Stimulated activated CD8-positive, alpha-beta memory T cell treated with anti-CD3 and anti-CD28 coated beads, Interleukin-15, amount 100 ng/mL, for 1 hour (primary cell): ENCODE results near the gene FAM184B.
"Not testable (repeated sequence)": the region's sequence is repeated elsewhere in the genome, so short reads cannot be mapped to it uniquely, and the experiment has no call there.

Experiments
- DNase-seq: peaks from one replicate; pipeline ENCODE4 v3.0.0-alpha.2; 2020; ENCODE audit warnings: low read depth

The FAM184B gene

DNA sequence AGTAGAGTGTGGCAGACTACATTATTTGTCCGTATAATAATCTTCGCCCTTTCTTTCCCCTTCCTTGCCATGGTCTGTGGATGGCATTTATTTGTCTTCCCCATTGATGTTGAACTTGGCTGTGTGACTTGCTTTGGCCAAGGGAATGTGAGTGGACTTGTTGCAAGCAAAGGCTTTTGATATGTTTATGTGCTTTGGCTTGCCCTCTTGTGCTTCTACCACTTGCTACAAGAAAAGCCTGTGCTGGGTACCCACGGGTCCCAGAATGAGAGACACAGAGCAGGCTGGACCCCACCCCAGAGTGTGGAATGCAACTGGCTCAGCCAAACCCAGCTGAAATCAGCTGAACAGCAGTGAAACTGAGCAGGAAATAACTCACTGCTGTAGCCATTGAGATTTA is 63.0 kb downstream of the FAM184B start:
- DNase-seq: no peak

DNA sequence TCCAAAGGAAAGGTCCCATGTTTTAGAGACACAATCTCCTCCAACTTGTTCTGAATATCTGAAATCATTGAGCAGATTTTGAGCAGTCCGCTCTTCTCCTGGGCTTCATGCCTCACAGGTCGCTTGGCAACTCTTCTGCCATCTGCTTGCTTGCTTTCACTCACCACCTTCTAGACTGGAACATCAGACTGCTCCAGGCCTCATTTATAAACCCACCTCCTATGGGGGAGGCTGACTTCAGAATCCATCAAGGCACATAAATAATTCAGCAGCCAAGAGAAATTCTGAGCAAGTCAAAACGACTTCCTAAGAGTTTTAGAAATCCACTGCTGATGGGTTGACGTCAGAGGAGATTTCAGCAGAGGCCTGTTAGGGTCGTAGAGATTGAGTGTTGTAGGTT is 64.1 kb downstream of the FAM184B start:
- no peak for DNase-seq

DNA sequence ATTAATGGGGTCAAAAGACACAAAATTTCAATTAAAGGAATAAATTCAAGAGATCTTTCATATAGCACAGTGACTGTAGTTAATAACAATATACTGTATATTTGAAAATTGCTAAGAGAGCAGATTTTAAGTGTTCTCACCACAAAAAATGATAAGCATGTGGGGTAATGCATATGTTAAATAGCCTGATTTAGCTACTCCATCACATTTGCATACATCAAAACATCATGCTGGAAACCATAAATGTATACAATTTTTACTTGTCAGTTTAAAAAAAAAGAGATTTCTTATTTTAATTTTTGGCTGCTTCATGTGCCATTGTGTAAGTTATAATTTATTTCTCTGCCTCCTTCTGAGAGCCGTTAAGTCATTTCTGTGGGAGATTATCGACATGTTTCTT is 65.9 kb downstream of the FAM184B start:
- no peak for DNase-seq

DNA sequence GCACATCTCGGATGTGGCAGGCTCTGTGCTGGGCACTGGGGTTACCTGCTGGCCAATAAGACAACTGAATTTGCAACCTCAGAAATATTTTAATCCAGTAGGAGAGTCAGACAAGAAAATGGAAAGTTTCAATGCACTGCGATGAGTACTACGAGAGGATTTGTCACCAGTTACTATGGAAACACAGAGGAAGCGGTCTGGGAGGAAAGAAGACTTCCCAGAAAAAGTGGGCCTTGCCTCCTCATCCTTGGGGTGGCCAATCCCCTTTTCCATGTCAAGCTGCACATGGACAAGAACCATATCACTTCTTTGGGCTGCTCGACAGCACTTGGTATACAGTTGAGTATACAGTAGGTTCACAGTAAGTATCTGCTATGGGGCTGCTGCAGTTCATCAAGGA is 67.6 kb downstream of the FAM184B start:
- no peak for DNase-seq

DNA sequence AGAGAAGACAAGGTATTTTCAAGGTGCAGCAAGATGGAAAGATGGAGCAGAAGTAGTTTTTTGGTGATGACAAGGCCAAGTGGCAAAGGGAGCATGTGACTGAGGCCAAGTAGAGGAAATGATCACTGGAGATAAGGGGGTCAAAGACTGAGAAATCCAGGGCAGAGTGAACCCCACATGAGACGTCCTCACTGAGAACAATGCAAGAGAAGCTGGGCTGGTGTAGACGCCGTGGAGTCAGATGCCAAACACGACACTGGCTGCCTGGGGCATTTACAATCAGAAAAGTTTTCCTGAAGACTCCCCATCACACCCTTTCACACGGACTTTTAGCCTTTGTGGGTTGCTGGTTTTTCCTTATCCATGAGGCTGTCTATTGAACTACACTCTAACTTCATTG is 69.3 kb downstream of the FAM184B start:
- no peak for DNase-seq

DNA sequence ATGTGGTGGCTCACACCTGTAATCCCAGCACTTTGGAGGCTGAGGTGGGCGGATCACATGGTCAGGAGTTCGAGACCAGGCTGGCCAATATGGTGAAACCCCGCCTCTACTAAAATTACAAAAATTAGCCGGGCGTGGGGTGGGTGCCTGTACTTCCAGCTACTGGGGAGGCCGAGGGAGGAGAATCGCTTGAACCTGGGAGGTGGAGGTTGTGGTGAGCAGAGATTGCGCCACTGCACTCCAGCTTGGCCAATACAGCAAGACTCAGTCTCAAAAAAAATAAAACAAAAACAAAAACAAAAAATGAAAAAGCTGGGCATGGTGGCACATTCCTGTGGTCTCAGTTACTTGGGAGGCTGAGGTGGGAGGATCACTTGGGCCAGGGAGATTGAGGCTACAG is 70.2 kb downstream of the FAM184B start:
- not testable (repeated sequence) for DNase-seq

DNA sequence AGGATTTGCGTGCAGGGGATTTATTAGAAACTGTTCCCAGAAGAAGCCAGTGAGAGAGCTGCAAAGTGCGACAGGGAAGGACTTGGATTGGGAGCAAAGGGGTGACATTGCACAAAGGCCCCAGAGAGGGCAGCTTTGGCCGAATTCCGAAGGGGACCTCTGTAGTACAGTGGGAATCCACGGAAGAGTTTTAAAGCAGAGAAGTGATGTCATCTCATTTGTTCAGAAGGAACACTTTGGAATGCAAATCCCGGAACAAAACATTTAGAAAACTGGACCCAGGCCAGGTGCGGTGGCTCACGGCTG is 71.7 kb downstream of the FAM184B start:
- DNase-seq: no peak

DNA sequence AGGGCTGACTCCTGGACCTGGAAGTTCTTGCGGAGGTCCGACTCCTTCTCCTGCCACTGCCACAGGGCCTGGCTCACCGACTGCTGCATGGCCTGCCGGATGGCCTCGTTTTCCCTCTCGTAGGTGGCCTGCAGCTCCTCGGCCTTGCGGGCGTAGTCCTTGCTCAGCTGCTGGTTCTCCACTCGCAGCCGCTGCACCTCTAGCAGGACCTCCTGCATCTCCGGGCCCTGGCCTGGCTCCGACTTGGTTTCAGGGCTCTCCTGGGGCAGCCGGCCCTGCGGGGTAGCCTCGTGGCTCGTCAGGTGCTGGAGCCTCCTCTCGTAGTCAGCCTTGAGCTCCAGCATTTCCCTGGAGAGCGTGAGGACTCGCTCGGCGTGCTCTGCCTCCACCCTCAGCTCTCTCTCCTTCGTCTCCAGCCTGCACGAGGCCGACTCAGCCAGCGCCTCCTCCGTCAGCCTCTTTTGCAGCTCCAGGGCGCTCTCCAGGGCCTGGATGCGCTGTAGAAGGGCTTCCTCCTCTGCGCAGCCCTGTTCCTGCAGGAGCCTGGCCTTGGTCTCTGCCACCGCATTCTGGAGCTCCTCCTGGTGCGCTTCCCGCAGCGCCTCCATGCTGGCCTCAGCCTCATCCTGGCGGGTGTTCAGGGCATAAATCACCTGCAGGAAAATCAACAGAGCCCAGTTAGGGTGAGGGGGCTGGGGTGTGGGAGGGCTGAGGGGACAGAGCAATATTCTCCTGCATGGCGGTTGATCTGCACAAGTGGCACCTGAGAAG is 72.2 kb downstream of the FAM184B start:
- no peak for DNase-seq

DNA sequence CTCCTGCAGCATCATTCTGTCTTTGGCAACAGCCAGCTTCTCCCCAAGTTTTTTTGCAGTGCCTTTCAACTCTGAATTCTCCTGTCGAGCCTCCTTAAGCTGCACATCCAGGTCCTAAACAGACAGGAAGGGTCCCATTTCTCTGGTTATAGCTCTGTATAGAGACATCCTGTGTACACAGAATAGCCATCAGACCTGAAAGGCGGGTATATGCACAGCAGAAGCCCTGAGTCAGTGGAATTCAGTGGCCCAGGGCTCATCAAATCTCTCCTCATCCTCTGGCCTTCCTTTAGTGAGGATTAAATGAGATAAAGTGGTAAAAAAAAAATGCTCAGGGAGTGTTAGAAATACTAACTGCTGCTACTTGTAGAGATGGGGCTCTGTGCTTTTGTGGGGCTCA is 73.8 kb downstream of the FAM184B start:
- no peak for DNase-seq

DNA sequence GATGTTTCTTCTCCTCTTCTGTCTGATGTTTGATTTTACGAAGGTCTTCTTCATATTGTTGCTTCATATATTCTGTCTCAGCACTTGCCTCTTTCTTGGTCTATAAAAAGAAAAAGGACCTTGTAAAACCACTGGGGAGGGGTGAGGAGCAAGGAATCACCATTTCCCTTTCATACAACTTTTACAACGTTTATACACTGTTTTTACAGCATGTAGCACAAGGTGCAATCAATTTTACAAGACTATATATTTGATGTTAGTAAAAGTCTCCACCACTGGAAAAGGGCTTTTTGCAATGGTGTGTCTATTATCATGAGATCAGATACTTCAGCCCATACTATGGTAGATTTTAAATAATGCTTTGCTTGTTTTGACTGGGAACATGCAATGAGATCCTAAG is 76.3 kb downstream of the FAM184B start:
- no peak for DNase-seq

DNA sequence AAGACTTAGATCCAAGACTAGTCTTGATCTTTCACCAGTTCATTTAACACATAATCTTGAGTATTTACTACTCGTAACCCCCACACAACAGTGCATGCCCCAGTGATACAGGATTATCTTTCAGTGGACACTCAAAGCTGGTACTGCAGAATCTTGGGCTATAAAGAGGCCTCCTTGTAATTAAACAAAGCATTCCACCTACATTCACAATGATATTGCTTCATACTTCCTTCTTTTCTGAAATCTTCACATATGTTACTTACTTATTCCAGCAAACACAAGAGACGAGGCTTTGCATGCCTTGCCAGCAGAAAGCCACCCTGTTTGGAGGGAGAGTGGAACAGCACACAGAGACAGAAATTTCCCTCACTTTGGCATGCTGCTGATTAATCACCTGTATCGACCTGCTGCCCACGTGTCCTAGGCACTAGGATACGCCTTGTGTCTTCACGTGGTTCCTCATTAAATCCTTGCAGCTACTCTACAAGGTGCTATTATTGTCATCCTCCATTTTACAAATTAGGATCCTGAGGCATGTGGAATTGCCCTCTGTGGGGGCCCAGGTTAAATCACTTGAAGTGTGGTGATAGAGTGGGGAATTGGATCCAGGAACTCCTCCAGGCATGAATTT is 77.3 kb downstream of the FAM184B start:
- no peak for DNase-seq

DNA sequence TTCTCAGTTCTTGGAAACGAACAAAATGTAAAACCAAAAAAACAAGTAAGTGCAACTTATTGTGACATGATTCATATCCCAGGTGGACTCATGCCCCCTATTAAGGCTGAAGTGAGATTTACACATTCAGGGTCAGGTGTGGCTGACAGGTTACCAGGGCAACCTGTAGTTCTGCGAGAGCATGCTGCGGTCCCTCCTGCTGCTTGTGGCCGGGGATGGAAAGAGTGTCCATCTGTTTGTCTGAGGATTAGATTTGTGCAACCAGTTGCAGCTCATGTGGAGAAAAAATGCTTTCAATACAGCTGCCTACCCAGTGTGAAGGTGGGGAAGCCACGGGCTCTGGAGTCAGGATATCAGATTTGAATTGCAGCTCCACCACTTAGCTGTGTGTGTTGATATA is 78.8 kb downstream of the FAM184B start:
- DNase-seq: no peak

DNA sequence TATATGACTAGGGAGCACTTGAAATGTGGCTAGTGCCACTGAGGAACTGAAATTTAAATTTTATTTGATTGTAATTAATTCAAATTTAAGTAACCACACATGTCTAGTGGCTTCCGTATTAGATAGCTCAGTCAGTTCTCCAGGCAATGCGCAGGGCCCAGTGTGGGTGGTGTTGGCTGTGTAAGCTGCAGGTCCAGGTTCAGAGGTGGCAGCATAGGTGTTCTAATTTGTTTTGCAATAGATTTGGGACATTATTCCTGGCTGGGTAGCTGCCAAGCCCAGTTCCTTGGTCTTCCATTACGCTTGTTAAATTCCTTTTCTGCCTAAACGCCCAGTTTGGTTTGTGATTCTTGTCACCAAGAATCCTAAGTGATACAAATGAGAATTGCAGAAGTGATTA is 79.5 kb downstream of the FAM184B start:
- DNase-seq: no peak

DNA sequence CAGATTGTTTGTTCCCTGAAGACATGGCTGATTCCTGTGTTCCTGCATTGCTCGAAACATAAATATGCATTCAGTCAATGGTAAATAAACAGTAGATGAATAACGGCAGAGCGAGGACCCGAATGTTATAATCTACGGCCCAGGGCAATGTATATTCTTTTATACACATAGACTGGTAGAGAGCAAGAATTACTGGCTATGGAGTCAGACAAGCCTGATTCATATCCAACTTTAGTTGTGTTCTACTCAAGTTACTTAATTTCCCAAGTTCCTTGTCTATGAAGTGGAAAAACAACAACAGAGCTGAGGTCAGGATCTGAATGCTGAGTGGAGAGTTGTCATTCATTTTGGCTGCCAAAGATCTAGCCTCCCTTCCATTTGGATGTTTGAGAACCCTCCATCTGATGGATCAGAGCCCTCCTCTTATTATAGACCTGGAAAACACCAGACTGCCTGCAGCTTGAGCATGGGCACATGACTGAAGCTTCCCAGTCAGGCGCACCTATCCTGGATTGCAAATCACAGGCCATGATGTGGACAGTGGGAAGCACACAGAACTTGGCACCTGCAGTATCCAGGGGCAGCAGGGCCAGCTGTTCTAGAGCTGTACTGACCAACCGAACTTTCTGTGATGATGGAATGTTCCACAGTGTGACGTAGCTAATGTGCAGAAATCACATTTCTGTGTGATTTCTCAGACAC is 80.1 kb downstream of the FAM184B start:
- DNase-seq: no peak

DNA sequence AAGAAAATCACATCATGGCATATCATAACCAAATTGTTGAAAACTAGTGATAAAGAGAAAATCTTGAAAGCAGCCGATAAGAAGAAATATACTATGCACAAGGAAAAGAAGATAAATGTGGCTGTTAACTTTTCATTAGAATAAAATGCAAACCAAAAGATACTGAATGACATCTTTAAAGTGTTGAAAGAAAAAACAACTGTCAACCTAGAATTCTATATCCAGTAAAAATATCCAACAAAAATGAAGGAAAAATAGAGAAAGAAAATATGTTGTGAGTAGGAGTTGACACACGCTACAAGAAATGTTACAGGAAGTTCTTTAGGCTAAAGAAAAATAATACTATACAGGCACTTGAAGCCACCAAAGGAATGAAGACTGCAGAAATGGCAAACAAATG is 82.0 kb downstream of the FAM184B start:
- no peak for DNase-seq

DNA sequence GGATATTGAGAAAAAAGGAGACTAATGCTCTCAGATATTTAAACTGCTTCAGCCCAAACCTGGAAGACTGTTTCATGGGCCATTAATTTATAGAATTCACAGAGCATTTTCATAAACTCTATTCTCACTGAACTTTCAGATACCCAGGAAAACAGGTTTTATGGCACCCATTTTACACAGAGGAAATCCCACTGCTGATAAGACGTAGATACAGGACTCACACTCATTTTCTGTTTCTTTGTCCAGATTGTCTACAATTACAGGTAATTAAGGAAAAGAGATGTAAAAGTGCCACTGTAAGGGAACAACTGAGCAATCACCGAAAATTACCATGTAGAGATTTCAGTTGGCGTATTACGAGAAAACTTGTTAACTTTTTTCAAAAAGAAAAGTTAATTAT is 83.3 kb downstream of the FAM184B start:
- no peak for DNase-seq

DNA sequence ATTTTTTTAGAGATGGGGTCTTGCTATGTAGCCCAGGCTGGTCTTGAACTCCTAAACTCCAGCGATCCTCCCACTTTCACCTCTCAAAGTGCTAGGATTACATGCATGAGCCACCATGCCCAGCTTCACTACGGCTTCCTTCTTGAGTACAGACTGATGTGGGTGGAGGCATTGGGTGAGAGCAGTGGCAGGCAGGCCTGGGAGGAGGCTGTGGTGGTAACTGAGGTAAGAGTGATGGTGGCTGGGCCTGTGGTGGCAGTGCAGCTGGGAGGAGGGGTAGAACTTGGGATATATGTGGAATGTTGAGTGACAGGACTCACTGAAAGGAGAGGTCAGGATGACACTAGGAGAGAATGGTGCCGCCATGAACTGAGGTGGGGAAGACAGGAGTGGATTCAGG is 86.1 kb downstream of the FAM184B start:
- DNase-seq: no peak

DNA sequence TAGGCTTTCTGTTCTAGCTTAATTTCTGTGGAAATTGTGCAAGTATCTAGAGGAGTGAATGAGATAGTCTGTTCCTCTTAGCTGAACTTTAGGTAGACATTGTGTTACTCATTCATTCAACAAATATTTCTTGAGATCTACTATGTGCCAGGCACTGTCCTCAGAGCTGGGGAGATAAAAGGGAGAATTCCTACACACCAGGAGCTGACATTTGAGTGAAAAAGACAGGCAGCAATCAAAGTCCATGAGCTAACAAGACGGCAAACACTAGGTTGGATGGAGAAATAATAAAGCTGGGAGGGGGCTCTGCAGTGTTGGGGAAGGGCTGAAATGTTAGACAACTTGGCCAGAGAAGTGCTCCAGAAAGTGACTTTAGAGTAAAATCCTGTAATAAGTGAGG is 86.9 kb downstream of the FAM184B start:
- DNase-seq: no peak

DNA sequence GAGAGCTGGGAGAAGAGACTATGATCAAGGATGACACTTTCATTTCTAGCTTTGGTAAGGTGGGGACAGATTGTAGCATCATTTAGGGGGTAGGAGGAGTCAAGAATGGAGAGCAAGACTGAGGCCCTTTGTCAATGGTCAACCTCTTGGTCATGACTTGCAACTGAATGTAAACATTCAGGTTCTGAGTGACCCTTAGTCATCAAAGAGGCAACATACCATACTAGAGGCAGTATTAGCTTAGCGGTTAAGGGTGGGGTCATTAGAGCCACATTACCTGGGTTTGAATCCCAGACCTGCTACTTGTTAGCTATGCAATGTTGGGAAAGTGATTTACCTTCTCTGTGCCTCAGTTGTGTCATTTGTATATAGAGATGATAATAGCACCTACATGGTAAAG is 90.5 kb downstream of the FAM184B start:
- DNase-seq: no peak

DNA sequence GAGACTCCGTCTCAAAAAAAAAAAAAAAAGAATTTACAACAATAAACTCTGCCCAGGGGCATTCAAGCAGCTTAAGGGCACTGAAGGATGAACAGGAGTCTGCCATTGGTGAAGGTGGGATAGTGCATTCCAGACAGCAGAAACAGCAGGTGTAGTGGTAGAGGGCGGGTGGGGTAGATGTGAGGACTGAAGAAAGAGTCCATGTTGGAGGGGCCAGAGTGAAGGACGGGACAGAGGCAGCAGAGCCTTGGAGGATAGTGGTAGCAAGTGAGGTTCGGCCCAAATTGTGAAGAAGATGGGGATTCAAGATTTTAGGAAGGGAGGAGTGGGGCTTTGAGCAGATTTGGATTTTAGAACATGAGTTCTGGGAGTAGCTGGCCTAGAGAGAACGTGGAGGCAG is 91.3 kb downstream of the FAM184B start:
- no peak for DNase-seq

DNA sequence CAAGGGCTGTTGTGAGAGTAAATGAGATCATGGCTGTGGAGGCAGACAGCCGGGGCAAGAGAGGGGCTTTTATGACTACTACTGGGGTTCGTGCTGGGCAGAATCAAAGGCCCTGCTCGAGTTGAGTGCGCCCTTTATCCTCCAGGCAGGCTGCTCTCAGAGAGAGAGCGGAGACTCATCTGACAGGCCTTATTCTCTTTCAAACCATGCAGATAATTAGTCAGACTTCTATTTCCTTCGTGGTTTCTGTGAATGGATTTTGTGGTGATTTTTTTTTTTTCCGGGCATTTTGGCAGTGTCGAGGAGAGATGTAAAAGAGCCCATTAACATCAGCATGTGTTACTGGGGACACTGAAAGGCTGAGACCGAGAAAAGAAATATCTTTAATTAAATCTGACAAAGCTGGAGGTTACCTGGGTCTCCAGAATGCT is 93.4 kb downstream of the FAM184B start:
- no peak for DNase-seq

DNA sequence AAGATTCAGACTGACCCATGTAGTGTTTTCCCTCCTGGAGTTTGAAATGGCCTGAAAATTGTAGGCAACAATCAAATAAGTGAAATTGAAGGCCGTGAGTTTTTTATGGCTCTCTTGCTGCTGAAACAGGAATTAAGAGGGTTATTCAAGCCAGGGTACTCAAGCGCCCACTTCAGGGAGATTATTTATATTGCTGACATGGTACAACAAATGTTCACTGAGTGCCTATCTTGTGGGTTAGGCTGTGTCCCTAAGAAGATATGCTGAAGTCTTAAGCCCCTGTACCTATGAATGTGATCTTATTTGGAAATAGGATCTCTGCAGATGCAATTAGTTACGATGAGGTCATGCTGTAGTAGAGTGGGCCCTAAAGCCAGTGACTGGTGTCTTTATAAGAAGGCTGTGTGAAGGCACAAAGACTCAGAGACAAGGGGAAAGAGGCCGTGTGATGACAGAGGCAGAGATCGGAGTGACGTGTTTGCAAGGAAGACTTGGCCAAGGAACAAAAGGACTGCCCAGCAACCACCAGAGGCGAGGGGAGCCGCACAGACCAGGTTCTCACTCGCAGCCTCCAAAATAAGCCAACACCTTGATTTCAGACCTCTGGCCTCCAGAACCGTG is 94.1 kb downstream of the FAM184B start:
- no peak for DNase-seq

DNA sequence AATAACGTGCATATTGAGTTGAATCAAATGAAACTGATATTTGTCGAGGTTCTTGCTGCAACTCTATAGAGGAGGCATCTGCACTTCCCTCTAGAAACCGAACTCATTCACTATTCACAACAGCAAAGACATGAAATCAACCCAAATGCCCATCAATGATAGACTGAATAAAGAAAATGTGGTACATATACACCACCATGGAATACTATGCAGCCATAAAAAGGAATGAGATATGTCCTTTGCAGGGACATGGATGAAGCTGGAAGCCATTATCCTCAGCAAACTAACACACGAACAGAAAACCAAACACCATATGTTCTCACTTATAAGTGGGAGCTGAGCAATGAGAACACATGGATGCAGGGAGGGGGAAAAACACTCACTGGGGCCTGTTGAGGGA is 96.8 kb downstream of the FAM184B start:
- not testable (repeated sequence) for DNase-seq
